HepG2 (cell line): ENCODE results near the gene MLXIPL. TPM values are rescaled to one million over a fixed set of nuclear protein-coding genes. Genes with fewer than 3 reads are reported as not detected.

Experiments used
- CBX1 ChIP-seq: IDR thresholded peaks from one replicate; pipeline ENCODE4 v1.6.1; 2016; ENCODE audit warnings: antibody characterized with exemption, low read depth
- ERF ChIP-seq: IDR thresholded peaks from 2 replicates; pipeline ENCODE4 v1.6.1; 2018; ENCODE audit warnings: missing biosample characterization, missing genetic modification reagents
- GFI1 ChIP-seq: sonication (generic); formaldehyde crosslinking; IDR thresholded peaks from 2 replicates; pipeline ENCODE4 v1.5.0; 2020; ENCODE audit warnings: missing genetic modification reagents, mild to moderate bottlenecking, borderline replicate concordance
- HMG20A ChIP-seq: IDR thresholded peaks from 2 replicates; pipeline ENCODE4 v1.6.1; 2016; ENCODE audit warnings: borderline replicate concordance
- KLF16 ChIP-seq, 2 experiments: sonication (generic) in 1 of 2; formaldehyde crosslinking in 1 of 2; IDR thresholded peaks; 2 replicates each; pipeline versions ENCODE4 v1.6.1 to v1.8.0; 2016 to 2023; ENCODE audit warnings: missing genetic modification reagents in 2 of 2, missing compliant biosample characterization in 1 of 2
- MYC ChIP-seq: sonication (generic); formaldehyde crosslinking; IDR thresholded peaks from 2 replicates; pipeline ENCODE4 v1.9.0; 2021; ENCODE audit warnings: missing genetic modification reagents, borderline replicate concordance
- NCOA1 ChIP-seq: sonication (generic); formaldehyde crosslinking; IDR thresholded peaks from 2 replicates; pipeline ENCODE4 v1.9.0; 2021; ENCODE audit warnings: missing genetic modification reagents
- NONO ChIP-seq, 2 experiments: fragments of 450-650 bp in 1 of 2; sonication (generic) in 1 of 2; formaldehyde crosslinking in 1 of 2; IDR thresholded peaks in 1 of 2; conservative IDR thresholded peaks in 1 of 2; 2 replicates each; pipeline versions ENCODE4 v1.6.1 to v1.8.0; 2017 to 2022; ENCODE audit warnings: mild to moderate bottlenecking in 1 of 2, missing genetic modification reagents in 1 of 2, moderate library complexity in 1 of 2
- SALL2 ChIP-seq: sonication (generic); formaldehyde crosslinking; IDR thresholded peaks from 2 replicates; pipeline ENCODE4 v1.8.1; 2023; ENCODE audit warnings: mild to moderate bottlenecking, missing genetic modification reagents, inconsistent platforms
- SP4 ChIP-seq: sonication (generic); formaldehyde crosslinking; IDR thresholded peaks from 2 replicates; pipeline ENCODE4 v1.8.1; 2023; ENCODE audit warnings: mild to moderate bottlenecking, missing genetic modification reagents
- STAG1 ChIP-seq: sonication (generic); formaldehyde crosslinking; IDR thresholded peaks from 2 replicates; pipeline ENCODE4 v1.4.0; 2020; ENCODE audit warnings: missing genetic modification reagents
- YEATS4 ChIP-seq: sonication (generic); formaldehyde crosslinking; IDR thresholded peaks from 2 replicates; pipeline ENCODE4 v1.4.0; 2020; ENCODE audit warnings: missing genetic modification reagents, borderline replicate concordance
- polyA plus RNA-seq, 8 experiments: library from polyadenylated mRNA; depleted of rRNA in 3 of 8; stranded (reverse) in 7 of 8; unstranded in 1 of 8; fragments of >200 nt; fragmentation: Illumina TruSeq in 4 of 8; extraction: Trizol in 4 of 8; gene quantifications; 2 replicates each; pipeline versions ENCODE4 v1.2.1 to v1.2.3, GENCODE V29; 2011 to 2016; ENCODE audit warnings: low read depth in 4 of 8, missing spikeins in 1 of 8, mixed read lengths in 1 of 8; ENCODE audit not compliant: insufficient read depth in 1 of 8
- total RNA-seq, 5 experiments: library from RNA; depleted of rRNA; stranded (reverse); fragments of >200 nt; fragmentation: Illumina TruSeq; extraction: Trizol; gene quantifications; 2 replicates each; pipeline ENCODE4 v1.2.3, GENCODE V29; 2016; ENCODE audit warnings: low read depth in 1 of 5
- TF ChIP-seq, protein P1 (sequence below): sonication (generic); formaldehyde crosslinking; IDR thresholded peaks from 2 replicates; pipeline ENCODE4 v1.8.0; 2022; ENCODE audit warnings: missing genetic modification reagents, mild to moderate bottlenecking, moderate library complexity, borderline replicate concordance
- TF ChIP-seq, protein P2 (sequence below): sonication (generic); formaldehyde crosslinking; IDR thresholded peaks from 2 replicates; pipeline ENCODE4 v1.8.1; 2023; ENCODE audit warnings: mild to moderate bottlenecking, moderate library complexity, missing genetic modification reagents
- TF ChIP-seq, protein P3 (sequence below): sonication (generic); formaldehyde crosslinking; IDR thresholded peaks from 2 replicates; pipeline ENCODE4 v1.4.0; 2020; ENCODE audit warnings: missing genetic modification reagents
- TF ChIP-seq, protein P4 (sequence below): sonication (generic); formaldehyde crosslinking; IDR thresholded peaks from 2 replicates; pipeline ENCODE4 v1.8.1; 2023; ENCODE audit warnings: missing genetic modification reagents, mild to moderate bottlenecking, borderline replicate concordance
- TF ChIP-seq, protein P5 (sequence below): sonication (generic); formaldehyde crosslinking; IDR thresholded peaks from 2 replicates; pipeline ENCODE4 v1.9.0; 2022; ENCODE audit warnings: low read depth, missing genetic modification reagents

MLXIPL gene
- total and polyA plus RNA-seq, 2 of the 13 experiments (the other 11 are each of a cell fraction or from before 2014, with no cell fraction given), result 51.6 to 60.1 TPM

DNA sequence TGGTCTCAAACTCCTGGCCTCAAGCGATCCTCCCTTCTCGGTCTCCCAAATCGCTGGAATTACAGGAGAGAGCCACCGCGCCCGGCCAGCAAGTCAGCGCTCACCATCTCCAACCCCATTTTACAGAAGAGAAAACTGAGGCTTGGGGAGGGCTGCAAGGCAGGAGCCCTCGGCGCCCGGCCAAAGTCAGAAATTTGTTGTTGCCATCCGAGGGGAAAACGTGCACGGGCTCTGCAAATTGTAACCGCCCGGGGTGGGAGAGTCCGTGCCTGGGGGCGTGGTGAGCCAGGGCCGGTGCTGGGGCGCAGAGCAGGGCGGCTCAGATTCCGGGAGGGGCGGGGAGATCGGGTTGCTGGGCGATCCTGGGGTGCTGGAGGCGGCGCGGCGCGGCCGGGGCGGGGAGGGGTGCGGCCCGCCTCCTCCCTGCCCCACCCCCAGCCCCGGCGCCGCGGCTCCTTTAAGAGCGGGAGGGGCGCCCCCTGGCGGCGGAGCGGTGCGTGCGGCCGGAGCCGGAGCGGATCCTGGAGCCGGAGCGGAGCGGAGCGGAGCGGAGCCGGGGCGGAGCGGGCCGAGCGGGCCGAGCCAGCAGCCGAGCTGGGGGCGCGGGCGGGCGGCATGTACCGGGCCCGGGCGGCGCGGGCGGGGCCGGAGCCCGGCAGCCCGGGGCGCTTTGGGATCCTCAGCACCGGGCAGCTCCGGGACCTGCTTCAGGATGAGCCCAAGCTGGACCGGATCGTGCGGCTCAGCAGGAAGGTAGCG lies 43.2 kb upstream of the MLXIPL start, which contains the start of gene VPS37D (continued):
- peak; percentile 87 for TF ChIP-seq SP4
- TF ChIP-seq CBX1, result peak; percentile 19
- 0 out of 2 replicates have a peak, but pooled peaks have one; percentile 59 for TF ChIP-seq SALL2
- TF ChIP-seq ERF (CRISPR knock-in tag), result 0 out of 2 replicates have a peak, but pooled peaks have one; percentile 30
- TF ChIP-seq, protein P1, sequence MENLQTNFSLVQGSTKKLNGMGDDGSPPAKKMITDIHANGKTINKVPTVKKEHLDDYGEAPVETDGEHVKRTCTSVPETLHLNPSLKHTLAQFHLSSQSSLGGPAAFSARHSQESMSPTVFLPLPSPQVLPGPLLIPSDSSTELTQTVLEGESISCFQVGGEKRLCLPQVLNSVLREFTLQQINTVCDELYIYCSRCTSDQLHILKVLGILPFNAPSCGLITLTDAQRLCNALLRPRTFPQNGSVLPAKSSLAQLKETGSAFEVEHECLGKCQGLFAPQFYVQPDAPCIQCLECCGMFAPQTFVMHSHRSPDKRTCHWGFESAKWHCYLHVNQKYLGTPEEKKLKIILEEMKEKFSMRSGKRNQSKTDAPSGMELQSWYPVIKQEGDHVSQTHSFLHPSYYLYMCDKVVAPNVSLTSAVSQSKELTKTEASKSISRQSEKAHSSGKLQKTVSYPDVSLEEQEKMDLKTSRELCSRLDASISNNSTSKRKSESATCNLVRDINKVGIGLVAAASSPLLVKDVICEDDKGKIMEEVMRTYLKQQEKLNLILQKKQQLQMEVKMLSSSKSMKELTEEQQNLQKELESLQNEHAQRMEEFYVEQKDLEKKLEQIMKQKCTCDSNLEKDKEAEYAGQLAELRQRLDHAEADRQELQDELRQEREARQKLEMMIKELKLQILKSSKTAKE, result no peak
- TF ChIP-seq KLF16 (CRISPR knock-in tag; IDR thresholded peaks at IDR 0.05), result peak in 1 of 2 experiments; percentile 49; a peak in 1 of 4 replicates
- TF ChIP-seq, protein P2, sequence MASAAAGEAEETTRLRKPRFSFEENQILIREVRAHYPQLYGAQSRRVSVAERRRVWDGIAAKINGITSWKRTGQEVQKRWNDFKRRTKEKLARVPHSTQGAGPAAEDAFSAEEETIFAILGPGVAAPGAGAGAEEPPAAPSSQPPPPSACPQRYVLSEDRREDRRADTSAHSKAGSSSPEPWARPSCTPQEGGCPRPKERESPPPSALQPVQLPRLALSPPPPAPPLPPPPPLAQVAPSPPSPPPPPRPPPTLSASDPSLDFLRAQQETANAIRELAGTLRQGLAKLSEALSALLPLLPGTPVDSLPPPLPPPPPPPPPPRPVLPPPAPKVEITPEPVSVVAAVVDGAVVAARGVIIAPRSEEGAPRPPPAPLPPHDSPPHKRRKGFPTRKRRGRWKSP, result no peak
- TF ChIP-seq, protein P3, sequence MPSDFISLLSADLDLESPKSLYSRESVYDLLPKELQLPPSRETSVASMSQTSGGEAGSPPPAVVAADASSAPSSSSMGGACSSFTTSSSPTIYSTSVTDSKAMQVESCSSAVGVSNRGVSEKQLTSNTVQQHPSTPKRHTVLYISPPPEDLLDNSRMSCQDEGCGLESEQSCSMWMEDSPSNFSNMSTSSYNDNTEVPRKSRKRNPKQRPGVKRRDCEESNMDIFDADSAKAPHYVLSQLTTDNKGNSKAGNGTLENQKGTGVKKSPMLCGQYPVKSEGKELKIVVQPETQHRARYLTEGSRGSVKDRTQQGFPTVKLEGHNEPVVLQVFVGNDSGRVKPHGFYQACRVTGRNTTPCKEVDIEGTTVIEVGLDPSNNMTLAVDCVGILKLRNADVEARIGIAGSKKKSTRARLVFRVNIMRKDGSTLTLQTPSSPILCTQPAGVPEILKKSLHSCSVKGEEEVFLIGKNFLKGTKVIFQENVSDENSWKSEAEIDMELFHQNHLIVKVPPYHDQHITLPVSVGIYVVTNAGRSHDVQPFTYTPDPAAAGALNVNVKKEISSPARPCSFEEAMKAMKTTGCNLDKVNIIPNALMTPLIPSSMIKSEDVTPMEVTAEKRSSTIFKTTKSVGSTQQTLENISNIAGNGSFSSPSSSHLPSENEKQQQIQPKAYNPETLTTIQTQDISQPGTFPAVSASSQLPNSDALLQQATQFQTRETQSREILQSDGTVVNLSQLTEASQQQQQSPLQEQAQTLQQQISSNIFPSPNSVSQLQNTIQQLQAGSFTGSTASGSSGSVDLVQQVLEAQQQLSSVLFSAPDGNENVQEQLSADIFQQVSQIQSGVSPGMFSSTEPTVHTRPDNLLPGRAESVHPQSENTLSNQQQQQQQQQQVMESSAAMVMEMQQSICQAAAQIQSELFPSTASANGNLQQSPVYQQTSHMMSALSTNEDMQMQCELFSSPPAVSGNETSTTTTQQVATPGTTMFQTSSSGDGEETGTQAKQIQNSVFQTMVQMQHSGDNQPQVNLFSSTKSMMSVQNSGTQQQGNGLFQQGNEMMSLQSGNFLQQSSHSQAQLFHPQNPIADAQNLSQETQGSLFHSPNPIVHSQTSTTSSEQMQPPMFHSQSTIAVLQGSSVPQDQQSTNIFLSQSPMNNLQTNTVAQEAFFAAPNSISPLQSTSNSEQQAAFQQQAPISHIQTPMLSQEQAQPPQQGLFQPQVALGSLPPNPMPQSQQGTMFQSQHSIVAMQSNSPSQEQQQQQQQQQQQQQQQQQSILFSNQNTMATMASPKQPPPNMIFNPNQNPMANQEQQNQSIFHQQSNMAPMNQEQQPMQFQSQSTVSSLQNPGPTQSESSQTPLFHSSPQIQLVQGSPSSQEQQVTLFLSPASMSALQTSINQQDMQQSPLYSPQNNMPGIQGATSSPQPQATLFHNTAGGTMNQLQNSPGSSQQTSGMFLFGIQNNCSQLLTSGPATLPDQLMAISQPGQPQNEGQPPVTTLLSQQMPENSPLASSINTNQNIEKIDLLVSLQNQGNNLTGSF (CRISPR knock-in tag), result no peak
- TF ChIP-seq, protein P4, sequence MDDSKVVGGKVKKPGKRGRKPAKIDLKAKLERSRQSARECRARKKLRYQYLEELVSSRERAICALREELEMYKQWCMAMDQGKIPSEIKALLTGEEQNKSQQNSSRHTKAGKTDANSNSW, result no peak
- peak; percentile 45; the same call in 1 of the 2 replicates for TF ChIP-seq MYC (CRISPR knock-in tag)
- peak; percentile 63 for TF ChIP-seq STAG1 (CRISPR knock-in tag)
- peak; percentile 31; the same call in 1 of the 2 replicates for TF ChIP-seq YEATS4 (CRISPR knock-in tag)
- TF ChIP-seq, protein P5, sequence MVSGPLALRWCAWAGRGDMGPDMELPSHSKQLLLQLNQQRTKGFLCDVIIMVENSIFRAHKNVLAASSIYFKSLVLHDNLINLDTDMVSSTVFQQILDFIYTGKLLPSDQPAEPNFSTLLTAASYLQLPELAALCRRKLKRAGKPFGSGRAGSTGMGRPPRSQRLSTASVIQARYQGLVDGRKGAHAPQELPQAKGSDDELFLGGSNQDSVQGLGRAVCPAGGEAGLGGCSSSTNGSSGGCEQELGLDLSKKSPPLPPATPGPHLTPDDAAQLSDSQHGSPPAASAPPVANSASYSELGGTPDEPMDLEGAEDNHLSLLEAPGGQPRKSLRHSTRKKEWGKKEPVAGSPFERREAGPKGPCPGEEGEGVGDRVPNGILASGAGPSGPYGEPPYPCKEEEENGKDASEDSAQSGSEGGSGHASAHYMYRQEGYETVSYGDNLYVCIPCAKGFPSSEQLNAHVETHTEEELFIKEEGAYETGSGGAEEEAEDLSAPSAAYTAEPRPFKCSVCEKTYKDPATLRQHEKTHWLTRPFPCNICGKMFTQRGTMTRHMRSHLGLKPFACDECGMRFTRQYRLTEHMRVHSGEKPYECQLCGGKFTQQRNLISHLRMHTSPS (CRISPR knock-in tag), result no peak
- TF ChIP-seq HMG20A (CRISPR knock-in tag), result no peak
- no peak for TF ChIP-seq NONO (IDR thresholded peaks at IDR 0.05)
- TF ChIP-seq NONO (CRISPR knock-in tag; conservative IDR thresholded peaks at IDR 0.05), result peak; percentile 50; the same call in 1 of the 2 replicates
- TF ChIP-seq GFI1 (CRISPR knock-in tag), result peak; percentile 55; the same call in 1 of the 2 replicates
- TF ChIP-seq NCOA1, result no peak
